Neural crest cell (in vitro differentiated cells): ENCODE measurements around the gene PNRC1. TPM values are rescaled to one million over a fixed set of nuclear protein-coding genes. Genes with fewer than 3 reads are reported as not detected.
"Not testable (repeated sequence)": the region's sequence is repeated elsewhere in the genome, so short reads cannot be mapped to it uniquely, and the experiment has no call there.

ENCODE experiments used
- DNase-seq: peaks from one replicate; pipeline ENCODE4 v3.0.0; 2021; ENCODE audit warnings: low read depth, mixed read lengths, low spot score
- H3K27ac Mint-ChIP-seq: one replicate; pipeline ENCODE4 v1.8.0; 2021; ENCODE audit warnings: mild to moderate bottlenecking, mixed read lengths; ENCODE audit not compliant: unreplicated experiment
- H3K27me3 Mint-ChIP-seq: 2 replicates; pipeline ENCODE4 v1.8.0; 2021; ENCODE audit warnings: low read depth, mild to moderate bottlenecking, mixed read lengths
- H3K36me3 Mint-ChIP-seq: 2 replicates; pipeline ENCODE4 v1.8.0; 2021; ENCODE audit warnings: low read depth, mild to moderate bottlenecking, mixed read lengths
- H3K4me1 Mint-ChIP-seq: 2 replicates; pipeline ENCODE4 v1.8.0; 2021; ENCODE audit warnings: mixed read lengths
- H3K4me3 Mint-ChIP-seq: one replicate; pipeline ENCODE4 v1.8.0; 2021; ENCODE audit warnings: mild to moderate bottlenecking, mixed read lengths
- H3K9me3 Mint-ChIP-seq: 2 replicates; pipeline ENCODE4 v1.8.0; 2021; ENCODE audit warnings: mixed read lengths
- CTCF ChIP-seq: fragments of 200-600 bp; sonication (generic); conservative IDR thresholded peaks from 2 replicates; pipeline ENCODE4 v1.5.0; 2021; ENCODE audit warnings: antibody characterized with exemption, mild to moderate bottlenecking
- total RNA-seq: library from RNA; stranded (reverse); gene quantifications from 2 replicates; pipeline ENCODE4 v1.2.1, GENCODE V29; 2021

PNRC1 gene
- total RNA-seq, 1 donor from 2014 or later = 42.0 TPM

- TF ChIP-seq CTCF = no peak
- no peaks in the 10 kb centered on the region for H3K27me3 Mint-ChIP-seq
- no peak for DNase-seq
- peaks cover 8% of the 10 kb centered on the region for H3K4me1 Mint-ChIP-seq
- no peak overlapping the region for H3K27ac Mint-ChIP-seq
- H3K9me3 Mint-ChIP-seq = peaks cover 7% of the 10 kb centered on the region
- no peak overlapping the region for H3K4me3 Mint-ChIP-seq
- no peaks in the 10 kb centered on the region for H3K36me3 Mint-ChIP-seq
Observed at GRCh38 chr6:89035252-89036101, 45.1 kb upstream of the PNRC1 start.

- Mint-ChIP-seq H3K27ac (no peak overlapping the region), H3K9me3 (peaks cover 7% of the 10 kb centered on the region), H3K27me3 (no peaks in the 10 kb centered on the region), H3K36me3 (no peaks in the 10 kb centered on the region), H3K4me1 (peaks cover 8% of the 10 kb centered on the region), H3K4me3 (no peak overlapping the region)
- DNase-seq = no peak
- no peak for TF ChIP-seq CTCF
Observed at GRCh38 chr6:89037141-89037900, 43.2 kb upstream of the PNRC1 start.

- not testable (repeated sequence) for H3K36me3 Mint-ChIP-seq, H3K4me3 Mint-ChIP-seq, H3K27ac Mint-ChIP-seq, H3K27me3 Mint-ChIP-seq, DNase-seq, H3K9me3 Mint-ChIP-seq, H3K4me1 Mint-ChIP-seq
Observed at GRCh38 chr6:89037901-89038293, 42.7 kb upstream of the PNRC1 start.

DNA sequence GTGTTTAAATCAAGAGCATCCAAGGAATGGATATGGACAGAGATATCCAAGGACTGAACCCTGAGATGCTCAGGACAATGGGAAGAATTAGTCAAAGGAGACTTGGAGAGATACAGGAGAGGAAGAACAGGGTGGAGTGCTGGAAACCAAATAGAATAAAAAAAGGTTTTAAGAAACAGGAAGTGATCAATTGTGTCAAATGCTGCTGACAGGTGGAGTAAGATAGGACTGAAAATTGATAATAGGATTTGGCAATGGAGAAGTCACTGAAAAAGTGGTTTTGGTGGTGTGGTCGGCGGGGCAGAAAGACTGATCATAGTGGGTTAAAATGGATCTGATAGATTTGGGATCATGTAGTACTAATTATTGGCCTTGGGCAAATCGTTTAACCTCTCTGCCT lies 37.9 kb upstream of the PNRC1 start:
- H3K4me3 Mint-ChIP-seq = no peak overlapping the region
- H3K36me3 Mint-ChIP-seq = no peaks in the 10 kb centered on the region
- no peak for TF ChIP-seq CTCF
- no peaks in the 10 kb centered on the region for H3K27me3 Mint-ChIP-seq
- peaks cover 5% of the 10 kb centered on the region for H3K9me3 Mint-ChIP-seq
- peaks cover 9% of the 10 kb centered on the region for H3K4me1 Mint-ChIP-seq
- H3K27ac Mint-ChIP-seq = no peak overlapping the region
- DNase-seq = no peak

- Mint-ChIP-seq H3K9me3 (no peaks in the 10 kb centered on the region), H3K27me3 (no peaks in the 10 kb centered on the region), H3K36me3 (no peaks in the 10 kb centered on the region), H3K4me3 (no peak overlapping the region), H3K4me1 (peaks cover 10% of the 10 kb centered on the region), H3K27ac (no peak overlapping the region)
- TF ChIP-seq CTCF = no peak
- no peak for DNase-seq
Observed at GRCh38 chr6:89044328-89045010, 36.1 kb upstream of the PNRC1 start.
